Ectodermal cell (in vitro differentiated cells): Measurements from ENCODE around the gene PPIL1.
A peak's percentile ranks its signal among the peaks of the same experiment; 100 is the strongest.

Experiments used
- H3K27ac ChIP-seq: 2 replicates; pipeline ENCODE4 v1.7.0; 2013; ENCODE audit warnings: mild to moderate bottlenecking, low read depth, low read length; ENCODE audit not compliant: insufficient read depth, poor library complexity, severe bottlenecking
- H3K27me3 ChIP-seq: 2 replicates; pipeline ENCODE4 v1.7.0; 2013; ENCODE audit warnings: mild to moderate bottlenecking, low read length; ENCODE audit not compliant: insufficient read depth, control insufficient read depth, poor library complexity, severe bottlenecking
- H3K36me3 ChIP-seq: one replicate; pipeline ENCODE4 v1.7.0; 2013; ENCODE audit warnings: low read length; ENCODE audit not compliant: control insufficient read depth, insufficient read depth
- H3K4me1 ChIP-seq: one replicate; pipeline ENCODE4 v1.7.0; 2013; ENCODE audit warnings: low read length; ENCODE audit not compliant: control insufficient read depth, insufficient read depth
- H3K4me3 ChIP-seq: 2 replicates; pipeline ENCODE4 v1.7.0; 2013; ENCODE audit warnings: low read depth, low read length, control low read depth; ENCODE audit not compliant: insufficient read depth
- H3K9me3 ChIP-seq: 2 replicates; pipeline ENCODE4 v1.7.0; 2013; ENCODE audit warnings: mild to moderate bottlenecking, low read length, moderate library complexity; ENCODE audit not compliant: control insufficient read depth
- WGBS, 2 experiments: methylation state at CpG; one replicate each; pipeline ENCODE4 v1.1.7; 2013; ENCODE audit warnings: missing lambda C conversion rate in 2 of 2; 5-methylcytosine and 5-hydroxymethylcytosine counted together

The PPIL1 gene

DNA sequence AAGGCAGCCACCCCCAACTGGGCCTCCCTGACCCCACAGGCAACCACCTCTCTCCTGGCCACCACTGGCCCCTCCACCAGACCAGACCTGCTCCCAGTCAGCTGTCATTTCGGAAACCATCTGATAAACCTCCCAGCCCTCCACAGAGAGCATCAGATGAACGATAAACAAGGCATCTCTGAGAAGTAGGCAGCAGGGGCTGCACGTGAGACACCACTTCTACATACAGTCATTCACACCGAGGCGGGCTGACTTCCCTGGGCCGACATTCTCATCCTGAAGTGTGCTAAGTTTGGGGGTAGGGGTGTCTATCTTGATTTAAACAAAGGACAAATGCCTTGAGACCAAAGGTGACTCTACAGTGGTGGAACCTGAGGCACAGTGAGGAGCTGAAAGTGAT lies 49.2 kb downstream of the PPIL1 start:
- WGBS, 2 experiments: 81 to 94% methylated on average over 6 of the region's 6 CpGs
- no peaks in the 10 kb centered on the region for H3K36me3 ChIP-seq
- H3K4me3 ChIP-seq: no peak overlapping the region
- no peaks in the 10 kb centered on the region for H3K9me3 ChIP-seq
- peaks cover 31% of the 10 kb centered on the region for H3K4me1 ChIP-seq
- H3K27me3 ChIP-seq: no peaks in the 10 kb centered on the region
- H3K27ac ChIP-seq: no peak overlapping the region

DNA sequence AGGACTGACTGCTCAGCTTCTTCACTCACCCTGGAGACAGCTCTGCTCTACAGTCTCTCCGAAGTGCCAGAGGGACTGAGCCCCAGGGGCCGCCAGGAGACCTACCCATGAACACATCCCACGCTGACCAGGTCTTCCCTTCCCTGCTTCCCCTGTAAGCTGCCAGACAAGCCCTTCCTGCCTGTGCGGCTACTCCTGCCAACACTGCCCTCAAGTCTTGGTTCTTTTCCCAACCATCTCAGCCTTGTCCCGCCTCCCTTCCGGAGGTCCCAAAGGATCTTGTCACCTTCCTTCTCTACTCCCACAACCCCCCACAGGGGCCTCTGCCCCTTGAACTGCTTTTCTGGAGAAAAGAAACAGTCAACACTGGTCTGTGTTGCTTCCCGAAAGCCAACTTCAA lies 50.4 kb downstream of the PPIL1 start:
- no peaks in the 10 kb centered on the region for H3K9me3 ChIP-seq
- H3K4me3 ChIP-seq: no peak overlapping the region
- H3K4me1 ChIP-seq: peaks cover 35% of the 10 kb centered on the region
- WGBS, 2 experiments: 88 to 94% methylated on average over 7 of the region's 7 CpGs
- H3K27ac ChIP-seq: no peak overlapping the region
- no peaks in the 10 kb centered on the region for H3K27me3 ChIP-seq
- no peaks in the 10 kb centered on the region for H3K36me3 ChIP-seq

DNA sequence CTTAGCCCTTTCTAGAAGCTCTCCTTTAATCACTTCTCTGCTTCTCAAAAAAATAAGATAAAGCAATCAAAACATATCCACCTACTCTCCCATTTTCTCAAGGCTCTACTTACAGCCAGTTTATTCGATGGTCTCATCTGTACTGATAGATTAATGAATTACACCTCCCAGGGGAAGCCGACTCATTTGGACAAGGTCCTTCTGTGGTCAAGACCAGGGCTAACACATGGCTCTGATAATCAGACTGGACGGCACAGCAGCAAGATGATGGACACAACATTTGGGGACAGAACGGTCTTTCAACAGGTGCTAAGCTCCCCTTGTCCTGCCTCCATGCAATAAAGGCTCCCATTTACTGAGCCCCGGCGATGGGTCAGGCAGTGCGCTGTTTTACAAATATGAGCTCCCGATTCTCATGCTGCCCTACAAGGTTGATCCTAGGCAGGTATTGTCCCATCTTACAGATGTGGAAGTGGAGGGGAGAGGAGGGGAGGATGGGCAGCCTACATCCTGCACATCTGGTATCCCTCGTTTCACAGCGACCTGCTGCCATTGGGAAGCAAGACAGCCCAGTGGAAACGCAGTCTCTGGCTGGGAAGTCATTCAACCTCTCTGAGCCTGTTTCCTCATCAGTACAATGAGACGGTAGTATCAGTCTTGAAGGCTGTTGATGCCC lies 51.0 kb downstream of the PPIL1 start:
- H3K27ac ChIP-seq: no peak overlapping the region
- no peaks in the 10 kb centered on the region for H3K9me3 ChIP-seq
- H3K36me3 ChIP-seq: no peaks in the 10 kb centered on the region
- H3K4me3 ChIP-seq: no peak overlapping the region
- WGBS, 2 experiments: 94 to 96% methylated on average over 12 of the region's 12 CpGs
- peaks cover 35% of the 10 kb centered on the region for H3K4me1 ChIP-seq
- H3K27me3 ChIP-seq: no peaks in the 10 kb centered on the region

DNA sequence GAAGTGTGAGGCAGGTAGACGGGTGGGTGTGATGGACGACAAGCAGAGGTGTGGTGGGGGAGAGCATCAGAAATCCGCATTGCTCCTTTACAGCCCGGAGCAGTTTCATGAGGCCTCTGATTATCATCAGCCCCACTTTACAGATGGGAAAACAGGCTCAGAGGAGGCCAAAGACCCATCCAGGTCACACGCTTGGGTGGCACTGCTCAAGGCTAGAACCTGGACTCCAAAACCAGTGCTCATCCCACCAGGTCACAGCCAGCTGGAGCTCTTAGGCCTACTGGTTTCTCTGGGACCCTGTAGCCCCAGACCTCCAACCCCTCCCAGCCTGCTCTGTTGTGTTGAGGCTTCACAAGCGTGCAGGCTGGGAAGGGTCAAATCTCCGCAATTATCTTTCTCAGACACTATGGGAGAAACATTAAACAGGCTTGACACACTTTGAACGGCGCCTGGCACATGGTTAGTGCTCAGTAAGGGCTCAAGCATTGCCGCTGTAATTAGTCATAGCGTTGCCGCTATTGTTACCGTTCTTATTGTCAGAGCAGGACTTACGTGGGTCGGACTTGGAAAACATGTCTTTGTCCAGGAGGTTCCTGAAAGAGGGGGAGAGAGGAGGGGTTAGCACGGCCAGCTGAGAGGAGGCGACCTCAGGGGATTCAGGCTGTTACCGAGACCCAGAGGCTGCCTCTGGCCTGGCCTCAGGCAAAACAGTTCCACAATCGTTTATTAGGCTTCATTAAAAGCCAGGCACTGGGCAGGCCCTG lies 51.9 kb downstream of the PPIL1 start:
- Histone ChIP-seq H3K4me3 (no peak overlapping the region), H3K27ac (peak overlapping the region; percentile 36), H3K4me1 (peaks cover 35% of the 10 kb centered on the region), H3K27me3 (no peaks in the 10 kb centered on the region), H3K9me3 (no peaks in the 10 kb centered on the region), H3K36me3 (no peaks in the 10 kb centered on the region)
- WGBS, 2 experiments: 71 to 73% methylated on average over 19 of the region's 19 CpGs

DNA sequence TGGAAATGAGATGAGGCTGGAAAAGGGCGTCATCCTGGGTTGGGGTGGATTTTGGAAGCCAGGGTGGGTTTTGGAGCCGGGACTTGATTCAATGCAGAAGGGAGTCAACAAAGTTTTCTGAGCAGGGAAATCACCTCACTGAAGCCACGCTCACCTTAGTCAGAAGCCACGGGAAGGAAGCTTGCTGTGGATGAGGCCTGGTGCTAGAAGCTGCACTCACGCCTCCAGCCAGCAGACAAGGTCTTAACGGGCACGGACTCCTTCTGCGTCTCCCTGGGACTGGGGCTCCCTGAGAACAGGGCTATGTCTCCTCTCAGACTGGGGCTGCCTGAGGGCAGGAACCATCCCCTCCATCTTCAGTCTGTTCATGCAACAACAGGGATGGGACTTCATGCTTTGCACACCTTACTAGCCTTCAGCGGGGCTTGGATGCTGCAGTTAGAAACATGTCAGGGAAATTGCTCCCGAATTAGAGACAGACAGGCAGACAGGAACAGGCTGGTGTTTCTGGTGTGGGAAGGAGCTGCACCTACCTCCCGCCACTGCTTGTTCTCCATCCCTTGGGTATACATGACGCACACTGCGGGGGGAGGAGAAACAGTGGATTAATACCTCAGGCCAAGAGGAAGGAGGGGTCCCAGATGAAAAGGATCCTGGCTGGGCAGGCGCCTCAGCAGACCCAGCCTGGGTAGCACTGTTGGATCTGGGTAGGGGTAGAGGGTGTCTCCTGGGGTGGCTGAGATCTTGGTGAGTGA lies 52.8 kb downstream of the PPIL1 start:
- H3K4me1 ChIP-seq: peaks cover 30% of the 10 kb centered on the region
- 87 to 90% methylated on average over 14 of the region's 14 CpGs for WGBS, 2 experiments
- H3K9me3 ChIP-seq: no peaks in the 10 kb centered on the region
- no peaks in the 10 kb centered on the region for H3K36me3 ChIP-seq
- no peak overlapping the region for H3K4me3 ChIP-seq
- no peak overlapping the region for H3K27ac ChIP-seq
- H3K27me3 ChIP-seq: no peaks in the 10 kb centered on the region

DNA sequence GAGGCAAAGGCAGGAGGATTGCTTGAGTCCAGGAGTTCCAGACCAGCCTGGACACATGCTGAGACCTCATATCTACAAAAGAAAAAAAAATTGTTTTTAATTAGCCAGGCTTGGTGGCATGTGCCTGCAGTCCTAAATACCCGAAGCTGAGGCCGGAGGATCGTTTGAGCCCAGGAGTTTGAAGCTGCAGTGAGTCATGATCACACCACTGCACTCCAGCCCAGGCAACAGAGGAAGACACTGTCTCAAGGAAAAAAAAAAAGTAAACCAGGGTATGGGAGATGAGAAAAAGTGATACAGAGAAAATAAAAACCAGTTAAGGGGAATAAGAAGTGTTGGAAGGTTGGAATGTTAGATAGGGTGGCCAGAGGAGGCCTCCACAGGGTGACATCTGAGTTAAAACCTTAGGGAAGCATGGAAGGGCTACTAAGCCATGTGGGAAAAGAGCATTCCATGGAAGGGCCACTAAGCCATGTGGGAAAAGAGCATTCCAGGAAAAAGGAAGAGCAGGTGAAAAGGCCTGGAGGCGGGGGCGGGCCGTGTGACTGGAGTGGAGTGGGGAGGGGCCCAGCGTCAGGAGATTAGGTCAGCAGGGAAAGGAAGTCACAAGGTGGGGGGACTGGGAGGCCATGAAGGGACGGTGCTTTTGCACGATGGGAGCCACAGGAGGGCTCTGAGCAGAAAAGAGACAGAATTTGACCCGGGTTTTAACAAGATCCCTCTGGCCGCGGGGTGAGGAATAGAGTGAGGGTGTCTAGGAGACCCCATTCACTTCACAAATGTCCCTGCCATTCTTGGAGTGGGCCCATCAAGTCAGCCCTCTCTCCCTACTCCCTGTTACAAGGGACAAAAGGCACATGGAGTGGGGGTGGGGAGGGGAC lies 53.7 kb downstream of the PPIL1 start:
- Histone ChIP-seq H3K27ac (no peak overlapping the region), H3K36me3 (no peaks in the 10 kb centered on the region), H3K4me3 (no peak overlapping the region), H3K4me1 (peaks cover 30% of the 10 kb centered on the region), H3K27me3 (no peaks in the 10 kb centered on the region), H3K9me3 (no peaks in the 10 kb centered on the region)
- WGBS, 2 experiments: 49 to 52% methylated on average over 12 of the region's 12 CpGs

DNA sequence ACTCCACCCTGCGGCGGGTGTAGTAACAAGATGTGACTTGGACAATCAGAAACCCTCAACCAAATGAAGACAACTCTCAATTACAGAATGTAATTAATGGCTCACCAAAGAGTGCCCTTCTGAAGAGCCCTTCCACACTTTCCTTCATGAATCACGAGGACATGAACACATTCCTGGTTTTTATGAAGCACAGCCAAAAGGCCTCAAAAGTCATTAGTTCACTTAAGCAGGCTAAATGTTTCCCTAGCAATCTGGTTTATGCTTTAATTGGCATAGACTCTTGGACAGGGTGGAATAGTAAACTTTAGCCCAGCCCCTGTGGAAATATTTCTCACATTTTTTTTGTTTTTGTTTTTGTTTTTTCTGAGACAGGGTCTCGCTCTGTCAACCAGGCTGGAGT lies 55.8 kb downstream of the PPIL1 start:
- Histone ChIP-seq H3K27ac (no peak overlapping the region), H3K9me3 (no peaks in the 10 kb centered on the region), H3K4me3 (no peak overlapping the region), H3K27me3 (no peaks in the 10 kb centered on the region), H3K4me1 (peaks cover 26% of the 10 kb centered on the region), H3K36me3 (no peaks in the 10 kb centered on the region)
- 95 to 96% methylated on average over 4 of the region's 4 CpGs for WGBS, 2 experiments

DNA sequence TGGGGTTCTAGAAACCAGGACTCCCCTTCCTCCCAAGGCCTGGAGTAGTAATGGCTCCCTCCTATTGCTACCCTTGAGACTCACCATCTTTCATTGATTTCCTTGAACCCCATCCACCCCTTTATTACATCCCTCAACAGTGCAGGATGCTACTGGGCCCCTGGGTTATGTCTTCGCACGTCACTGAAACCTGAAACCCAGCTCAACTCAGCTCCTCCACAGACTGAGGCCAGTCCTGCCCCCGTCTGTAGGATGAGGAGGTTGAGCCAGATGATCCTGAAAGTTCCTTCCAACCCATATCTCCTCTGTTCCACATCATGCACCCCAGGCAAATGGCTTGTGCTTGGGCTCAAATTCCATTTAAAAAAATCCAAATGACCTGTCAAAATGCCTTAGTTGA lies 56.8 kb downstream of the PPIL1 start:
- Histone ChIP-seq H3K36me3 (no peaks in the 10 kb centered on the region), H3K27ac (no peak overlapping the region), H3K4me1 (peaks cover 17% of the 10 kb centered on the region), H3K9me3 (no peaks in the 10 kb centered on the region), H3K4me3 (no peak overlapping the region), H3K27me3 (no peaks in the 10 kb centered on the region)
- WGBS, 2 experiments: 40 to 51% methylated on average over 3 of the region's 3 CpGs

DNA sequence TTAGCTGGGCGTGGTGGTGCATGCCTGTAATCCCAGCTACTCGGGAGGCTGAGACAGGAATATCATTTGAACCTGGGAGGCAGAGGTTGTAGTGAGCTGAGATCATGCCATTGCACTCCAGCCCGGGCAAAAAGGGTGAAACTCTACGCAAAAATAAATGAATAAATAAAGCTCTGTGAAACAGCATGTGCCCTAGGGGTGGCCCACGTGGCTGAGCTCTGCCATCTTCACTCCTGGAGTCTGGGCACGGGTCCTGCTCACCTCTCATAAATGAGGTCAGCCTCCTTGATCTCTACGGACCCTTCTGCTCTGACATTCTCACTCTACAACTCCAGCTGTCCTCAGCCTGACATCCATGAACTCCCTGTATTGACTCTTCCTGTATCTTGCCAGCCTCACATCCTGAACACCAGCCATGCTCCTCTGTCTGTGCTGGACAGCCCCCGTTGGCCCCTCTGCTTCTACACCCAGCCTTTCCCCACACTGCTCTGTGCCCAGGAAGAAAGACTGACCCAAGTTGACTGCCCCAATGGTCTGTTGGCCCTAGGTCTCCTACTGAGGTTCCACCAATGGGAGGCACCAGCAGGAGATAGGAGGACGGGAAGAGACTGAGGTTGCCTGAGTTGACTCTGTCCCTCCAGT lies 57.3 kb downstream of the PPIL1 start:
- Histone ChIP-seq H3K4me3 (no peak overlapping the region), H3K27me3 (no peaks in the 10 kb centered on the region), H3K27ac (no peak overlapping the region), H3K4me1 (peaks cover 17% of the 10 kb centered on the region), H3K36me3 (no peaks in the 10 kb centered on the region), H3K9me3 (no peaks in the 10 kb centered on the region)
- 87 to 88% methylated on average over 9 of the region's 9 CpGs for WGBS, 2 experiments
